Measurements from ENCODE around the gene MAN1A1. TPM values are rescaled to one million over a fixed set of nuclear protein-coding genes. Genes with fewer than 3 reads are reported as not detected.

MAN1A1 gene
- total and polyA plus RNA-seq, 2 of the 8 experiments (the other 6 are each of a cell fraction or from before 2014, with no cell fraction given): 1.8 to 5.4 TPM

GRCh38 chr6:119329794-119330180 lies 19.8 kb downstream of the MAN1A1 start:
- Histone ChIP-seq H2AFZ (ENCODE audit: low read length) (no peak overlapping the region), H2BK12ac (ENCODE audit: low read depth, low read length) (no peak overlapping the region), H2BK120ac (replicated peaks; ENCODE audit: low read depth, low read length) (no peak overlapping the region), H3K79me1 (ENCODE audit: low read depth, low read length) (no peaks in the 10 kb centered on the region), H3K23me2 (ENCODE audit: low read depth, low read length) (peaks cover 2% of the 10 kb centered on the region; the same call in 1 of the 2 replicates), H3K4me3 (ENCODE audit: extremely low read depth in 1 of 4, insufficient read depth in 2 of 4, low read depth in 3 of 4, low read length in 4 of 4) (no peak overlapping the region), H3K18ac (ENCODE audit: extremely low read depth, low read length) (no peak overlapping the region), H3K9me3 (ENCODE audit: insufficient read depth in 2 of 2, low read depth in 1 of 2, low read length in 1 of 2) (no peaks in the 10 kb centered on the region), H3K27ac (ENCODE audit: low read depth, low read length) (no peak overlapping the region), H4K20me1 (replicated peaks in 1 of 2; ENCODE audit: control insufficient read depth in 1 of 2, insufficient read depth in 2 of 2, low read length in 2 of 2) (no peaks in the 10 kb centered on the region), H4K8ac (ENCODE audit: extremely low read depth, insufficient read depth, low read length) (no peak overlapping the region), H3K14ac (ENCODE audit: insufficient read length) (no peak overlapping the region), H3K4ac (replicated peaks; ENCODE audit: insufficient read length, low read depth, low read length) (no peak overlapping the region), H3K4me1 (replicated peaks in 1 of 4; ENCODE audit: control insufficient read depth in 3 of 4, insufficient read depth in 4 of 4, low read length in 3 of 4) (no peaks in the 10 kb centered on the region; a peak in 1 of 7 replicates), H3K56ac (replicated peaks; ENCODE audit: insufficient read length, low read depth, low read length) (no peak overlapping the region), H4K91ac (replicated peaks; ENCODE audit: insufficient read length, low read length) (no peak overlapping the region), H3K79me2 (ENCODE audit: control insufficient read depth in 1 of 2, insufficient read depth in 2 of 2, low read length in 2 of 2) (no peaks in the 10 kb centered on the region), H3K23ac (ENCODE audit: insufficient read length) (no peak overlapping the region), H2AK5ac (ENCODE audit: low read depth, low read length) (no peak overlapping the region), H2BK20ac (ENCODE audit: low read length) (no peak overlapping the region), H4K5ac (ENCODE audit: insufficient read length, low read depth, low read length) (no peak overlapping the region), H3K9ac (replicated peaks in 1 of 4; ENCODE audit: extremely low read depth in 1 of 4, low read depth in 3 of 4, low read length in 3 of 4) (no peak overlapping the region), H3K36me3 (ENCODE audit: control insufficient read depth in 2 of 4, insufficient read depth in 4 of 4, low read length in 3 of 4) (no peaks in the 10 kb centered on the region), H3K4me2 (ENCODE audit: insufficient read depth in 1 of 2, low read depth in 2 of 2, low read length in 2 of 2) (no peak overlapping the region), H2BK5ac (ENCODE audit: low read depth, low read length) (no peak overlapping the region), H3K27me3 (replicated peaks in 1 of 4; ENCODE audit: control insufficient read depth in 3 of 4, extremely low read depth in 1 of 4, insufficient read depth in 3 of 4, low read length in 3 of 4) (no peaks in the 10 kb centered on the region), H2BK15ac (ENCODE audit: low read length) (no peak overlapping the region)
- CTCF ChIA-PET (ENCODE audit: partially characterized antibody): no interaction called here
- FAIRE-seq: no peak
- DNase-seq (ENCODE audit: low read depth in 1 of 2, low spot score in 2 of 2): no peak
- POLR2A ChIA-PET (ENCODE audit: partially characterized antibody): no interaction called here
- TF ChIP-seq MAFK (IDR thresholded peaks at IDR 0.05; ENCODE audit: low read depth, low read length) (no peak), ATF2 (IDR thresholded peaks at IDR 0.05; ENCODE audit: low read length) (no peak), TCF12 (IDR thresholded peaks at IDR 0.05; ENCODE audit: low read depth, low read length) (no peak), CBX5 (IDR thresholded peaks at IDR 0.05; ENCODE audit: low read depth, low read length) (no peak), GTF2F1 (IDR thresholded peaks at IDR 0.05; ENCODE audit: borderline replicate concordance, low read depth, low read length) (no peak), GABPA (IDR thresholded peaks at IDR 0.05; ENCODE audit: borderline replicate concordance, insufficient read depth, low read length) (no peak), MAX (IDR thresholded peaks at IDR 0.05) (no peak), KDM1A (IDR thresholded peaks at IDR 0.05; ENCODE audit: borderline replicate concordance, low read length) (no peak)
